OCI-LY7 (cell line): Measurements from ENCODE around the gene COL4A3. TPM values are rescaled to one million over a fixed set of nuclear protein-coding genes. Genes with fewer than 3 reads are reported as not detected.

Experiments
- BruUV-seq: library from RNA; stranded (reverse); fragments of 400-500 nt; replicated peaks from 2 replicates; lab custom pipeline; 2021; lab: Mats Ljungman, UMichigan
- CTCF ChIA-PET: fragments of 300-600 bp; sonication (Branson Sonifier 250); formaldehyde crosslinking; loops from one replicate; lab custom pipeline; 2022; ENCODE audit warnings: antibody characterized with exemption; ENCODE audit not compliant: unreplicated experiment; lab: Charles Lee
- POLR2A ChIA-PET: fragments of 300-600 bp; sonication (Branson Sonifier 250); formaldehyde crosslinking; loops from one replicate; lab custom pipeline; 2022; ENCODE audit warnings: antibody characterized with exemption; lab: Charles Lee
- DNase-seq: peaks from one replicate; pipeline ENCODE4 v3.0.0-alpha.2; 2015; ENCODE audit warnings: low spot score
- H2AFZ ChIP-seq: fragments of 200-600 bp; sonication (generic), shearing (Covaris generic); 2 replicates; pipeline ENCODE4 v1.6.1; 2014; ENCODE audit warnings: mild to moderate bottlenecking, antibody characterized with exemption, low read length, moderate library complexity
- H3K27ac ChIP-seq: fragments of 200-600 bp; sonication (generic); 2 replicates; pipeline ENCODE4 v1.5.1; 2014; ENCODE audit warnings: mixed run types, low read depth, mild to moderate bottlenecking, moderate library complexity, low read length, inconsistent platforms; ENCODE audit not compliant: poor library complexity, severe bottlenecking
- H3K36me3 ChIP-seq: fragments of 200-600 bp; sonication (generic); 2 replicates; pipeline ENCODE4 v1.6.1; 2014; ENCODE audit warnings: mild to moderate bottlenecking, antibody characterized with exemption, low read length, moderate library complexity, mixed read lengths; ENCODE audit not compliant: insufficient read depth
- H3K4me1 ChIP-seq: fragments of 200-600 bp; sonication (generic); 2 replicates; pipeline ENCODE4 v1.5.1; 2014; ENCODE audit warnings: mild to moderate bottlenecking, low read length; ENCODE audit not compliant: insufficient read depth, poor library complexity, severe bottlenecking
- H3K4me2 ChIP-seq: fragments of 200-600 bp; sonication (generic); 2 replicates; pipeline ENCODE4 v1.6.1; 2014; ENCODE audit warnings: mild to moderate bottlenecking, low read length
- H3K4me3 ChIP-seq: fragments of 200-600 bp; sonication (generic); 2 replicates; pipeline ENCODE4 v1.5.1; 2014; ENCODE audit warnings: mild to moderate bottlenecking, low read depth, low read length; ENCODE audit not compliant: poor library complexity, severe bottlenecking
- H3K79me2 ChIP-seq: fragments of 200-600 bp; sonication (generic); 2 replicates; pipeline ENCODE4 v1.6.1; 2016; ENCODE audit warnings: low read depth, mild to moderate bottlenecking, low read length, moderate library complexity, mixed read lengths; ENCODE audit not compliant: insufficient read depth
- H3K9me2 ChIP-seq: fragments of 200-600 bp; sonication (generic); 2 replicates; pipeline ENCODE4 v1.6.1; 2016; ENCODE audit warnings: mild to moderate bottlenecking, low read length, mixed read lengths; ENCODE audit not compliant: insufficient read depth
- H3K9me3 ChIP-seq: fragments of 200-600 bp; sonication (generic); 2 replicates; pipeline ENCODE4 v1.6.1; 2014; ENCODE audit warnings: mild to moderate bottlenecking, mixed run types, low read length, mixed read lengths
- H4K20me1 ChIP-seq: fragments of 200-600 bp; sonication (generic); 2 replicates; pipeline ENCODE4 v1.6.1; 2014; ENCODE audit warnings: mild to moderate bottlenecking, antibody characterized with exemption, low read length, moderate library complexity, mixed read lengths; ENCODE audit not compliant: insufficient read depth
- CTCF ChIP-seq: fragments of 200-600 bp; sonication (generic); conservative IDR thresholded peaks from 2 replicates; pipeline ENCODE4 v1.5.1; 2014; ENCODE audit warnings: mild to moderate bottlenecking, antibody characterized with exemption, low read length, moderate library complexity, mixed read lengths
- EZH2phosphoT487 ChIP-seq: fragments of 200-600 bp; sonication (generic); IDR thresholded peaks from 2 replicates; pipeline ENCODE4 v1.6.1; 2018; ENCODE audit warnings: low read depth, borderline replicate concordance, mild to moderate bottlenecking, mixed run types, antibody characterized with exemption, low read length, moderate library complexity, mixed read lengths
- intact Hi-C: fragments of 100-400 bp; cut with micrococcal nuclease; formaldehyde crosslinking; loops from one replicate; pipeline ENCODE4 v1.10.0; 2022; ENCODE audit not compliant: unreplicated experiment
- total RNA-seq, 2 experiments: library from RNA; depleted of rRNA in 1 of 2; stranded (reverse); fragments of >200 nt in 1 of 2; shearing (Covaris generic) in 1 of 2; gene quantifications; 2 replicates each; pipeline ENCODE4 v1.2.3, GENCODE V29; 2014 to 2022

COL4A3 gene
- total RNA-seq, 2 experiments from 2014 or later: 0.06 to 10.9 TPM

- no peak overlapping the region for H3K27ac ChIP-seq
- H3K79me2 ChIP-seq: no peaks in the 10 kb centered on the region
- CTCF ChIA-PET: no interaction called here
- no peaks in the 10 kb centered on the region for H3K4me1 ChIP-seq
- H3K4me2 ChIP-seq: no peak overlapping the region
- H3K36me3 ChIP-seq: no peaks in the 10 kb centered on the region
- H4K20me1 ChIP-seq: no peaks in the 10 kb centered on the region
- no peak for DNase-seq
- no peak overlapping the region for H2AFZ ChIP-seq
- TF ChIP-seq EZH2phosphoT487 (no peak), CTCF (no peak)
- BruUV-seq: no TSS peak
- intact Hi-C loops: no loop called here
- H3K9me3 ChIP-seq: no peaks in the 10 kb centered on the region
- H3K9me2 ChIP-seq: no peaks in the 10 kb centered on the region
- POLR2A ChIA-PET: interaction anchor here (0.6 kb wide), 1 partner anchor 124 kb away, joined by 3 read pairs; no protein-coding TSS in a partner anchor
- H3K4me3 ChIP-seq: no peak overlapping the region
Observed at GRCh38 chr2:227123697-227124096, 40.7 kb upstream of the COL4A3 start.

- Histone ChIP-seq H3K4me1 (no peaks in the 10 kb centered on the region), H3K27ac (no peak overlapping the region), H3K4me2 (no peak overlapping the region), H3K9me2 (no peaks in the 10 kb centered on the region), H2AFZ (no peak overlapping the region), H4K20me1 (no peaks in the 10 kb centered on the region), H3K79me2 (no peaks in the 10 kb centered on the region), H3K9me3 (no peaks in the 10 kb centered on the region), H3K4me3 (no peak overlapping the region), H3K36me3 (no peaks in the 10 kb centered on the region)
- BruUV-seq: no TSS peak
- CTCF ChIA-PET: no interaction called here
- POLR2A ChIA-PET: interaction anchor here (0.5 kb wide), 1 partner anchor 790 kb away, joined by 4 read pairs; no protein-coding TSS in a partner anchor
- DNase-seq: no peak
- intact Hi-C loops: no loop called here
- TF ChIP-seq CTCF: no peak
- TF ChIP-seq EZH2phosphoT487: no peak
Observed at GRCh38 chr2:227124811-227125210, 39.6 kb upstream of the COL4A3 start.

- intact Hi-C loops: no loop called here
- H3K9me2 ChIP-seq: no peaks in the 10 kb centered on the region
- TF ChIP-seq EZH2phosphoT487 (no peak), CTCF (0 out of 2 replicates have a peak, but pooled peaks have one; percentile 19)
- H3K36me3 ChIP-seq: no peaks in the 10 kb centered on the region
- CTCF ChIA-PET: no interaction called here
- no peak for DNase-seq
- H4K20me1 ChIP-seq: no peaks in the 10 kb centered on the region
- no peak overlapping the region for H2AFZ ChIP-seq
- H3K79me2 ChIP-seq: no peaks in the 10 kb centered on the region
- H3K27ac ChIP-seq: no peak overlapping the region
- H3K9me3 ChIP-seq: no peaks in the 10 kb centered on the region
- BruUV-seq: no TSS peak
- H3K4me1 ChIP-seq: no peaks in the 10 kb centered on the region
- POLR2A ChIA-PET: no interaction called here
- H3K4me2 ChIP-seq: no peak overlapping the region
- no peak overlapping the region for H3K4me3 ChIP-seq
Observed at GRCh38 chr2:227125506-227125905, 38.9 kb upstream of the COL4A3 start.
